Progenitor cell of endocrine pancreas (in vitro differentiated cells): ENCODE measurements around the gene NOP58. TPM values are rescaled to one million over a fixed set of nuclear protein-coding genes. Genes with fewer than 3 reads are reported as not detected.
"Not testable (repeated sequence)": the region's sequence is repeated elsewhere in the genome, so short reads cannot be mapped to it uniquely, and the experiment has no call there.

ENCODE experiments used
- DNase-seq: peaks from one replicate; pipeline ENCODE4 v3.0.0; 2021; ENCODE audit warnings: low spot score; ENCODE audit not compliant: unreplicated experiment
- H3K27ac Mint-ChIP-seq: 2 replicates; pipeline ENCODE4 v1.8.0; 2021; ENCODE audit warnings: mild to moderate bottlenecking, moderate library complexity, mixed read lengths
- H3K27me3 Mint-ChIP-seq: 2 replicates; pipeline ENCODE4 v1.8.0; 2021; ENCODE audit warnings: mixed read lengths
- H3K36me3 Mint-ChIP-seq: 2 replicates; pipeline ENCODE4 v1.8.0; 2022; ENCODE audit warnings: mixed read lengths; ENCODE audit not compliant: insufficient read depth
- H3K4me1 Mint-ChIP-seq: 2 replicates; pipeline ENCODE4 v1.8.0; 2021; ENCODE audit warnings: low read depth, mixed read lengths
- H3K4me3 Mint-ChIP-seq: 2 replicates; pipeline ENCODE4 v1.8.0; 2021; ENCODE audit warnings: low read depth, mild to moderate bottlenecking, moderate library complexity, mixed read lengths
- H3K9me3 Mint-ChIP-seq: 2 replicates; pipeline ENCODE4 v1.8.0; 2021; ENCODE audit warnings: low read depth, mixed read lengths
- CTCF ChIP-seq: fragments of 200-600 bp; sonication (generic); IDR thresholded peaks from one replicate; pipeline ENCODE4 v1.5.0; 2021; ENCODE audit warnings: antibody characterized with exemption, mild to moderate bottlenecking; ENCODE audit not compliant: unreplicated experiment
- total RNA-seq: library from RNA; stranded (reverse); gene quantifications from 2 replicates; pipeline ENCODE4 v1.2.1, GENCODE V29; 2021

The NOP58 gene
- total RNA-seq, 1 donor from 2014 or later, result 75.4 TPM

- no peak for TF ChIP-seq CTCF
- H3K9me3 Mint-ChIP-seq, result no peaks in the 10 kb centered on the region
- DNase-seq, result no peak
- peak overlapping the region; percentile 57 for H3K27ac Mint-ChIP-seq
- peaks cover 8% of the 10 kb centered on the region for H3K4me1 Mint-ChIP-seq
- no peaks in the 10 kb centered on the region for H3K27me3 Mint-ChIP-seq
- H3K36me3 Mint-ChIP-seq, result peaks cover 1% of the 10 kb centered on the region
- no peak overlapping the region for H3K4me3 Mint-ChIP-seq
Observed at GRCh38 chr2:202270487-202270886, 4.9 kb downstream of the NOP58 start.

- H3K27ac Mint-ChIP-seq, H3K4me1 Mint-ChIP-seq, DNase-seq, H3K9me3 Mint-ChIP-seq, H3K36me3 Mint-ChIP-seq, H3K4me3 Mint-ChIP-seq, H3K27me3 Mint-ChIP-seq: not testable (repeated sequence)
Observed at GRCh38 chr2:202276078-202276720, 10.6 kb downstream of the NOP58 start.

- no peak overlapping the region for H3K4me3 Mint-ChIP-seq
- peak overlapping the region; percentile 27 for H3K27ac Mint-ChIP-seq
- H3K9me3 Mint-ChIP-seq, result no peaks in the 10 kb centered on the region
- H3K36me3 Mint-ChIP-seq, result peaks cover 11% of the 10 kb centered on the region
- no peak for TF ChIP-seq CTCF
- DNase-seq, result no peak
- no peaks in the 10 kb centered on the region for H3K4me1 Mint-ChIP-seq
- H3K27me3 Mint-ChIP-seq, result no peaks in the 10 kb centered on the region
Observed at GRCh38 chr2:202278036-202278760, 12.6 kb downstream of the NOP58 start.

GRCh38 chr2:202278944-202279343, 13.4 kb downstream of the NOP58 start:
- Mint-ChIP-seq H3K9me3 (no peaks in the 10 kb centered on the region), H3K36me3 (peaks cover 11% of the 10 kb centered on the region), H3K27me3 (no peaks in the 10 kb centered on the region), H3K4me1 (no peaks in the 10 kb centered on the region), H3K27ac (no peak overlapping the region), H3K4me3 (no peak overlapping the region)
- DNase-seq, result no peak
- TF ChIP-seq CTCF, result peak; percentile 44

GRCh38 chr2:202286595-202286994, 21.0 kb downstream of the NOP58 start:
- no peak for DNase-seq
- Mint-ChIP-seq H3K36me3 (peaks cover 26% of the 10 kb centered on the region), H3K4me1 (no peaks in the 10 kb centered on the region), H3K27me3 (no peaks in the 10 kb centered on the region), H3K4me3 (no peak overlapping the region), H3K27ac (no peak overlapping the region), H3K9me3 (no peaks in the 10 kb centered on the region)
- TF ChIP-seq CTCF, result no peak
